Panc1 (cell line): ENCODE measurements around the gene FABP7. TPM values are rescaled to one million over a fixed set of nuclear protein-coding genes. Genes with fewer than 3 reads are reported as not detected.
"Not testable (repeated sequence)": the region's sequence is repeated elsewhere in the genome, so short reads cannot be mapped to it uniquely, and the experiment has no call there.

Experiments
- ATAC-seq: fragments of 200-7000 bp; cut with Tn5 transposase; 2 replicates; pipeline ENCODE4 v1.9.1; 2020; ENCODE audit warnings: mild to moderate bottlenecking, moderate library complexity
- BruUV-seq: library from RNA; stranded (reverse); fragments of 400-500 nt; replicated peaks from 2 replicates; lab custom pipeline; 2021; lab: Mats Ljungman, UMichigan
- CTCF ChIA-PET: fragments of 300-600 bp; sonication (Branson Sonifier 250); formaldehyde crosslinking; loops from one replicate; lab custom pipeline; 2022; ENCODE audit warnings: antibody characterized with exemption; lab: Charles Lee
- POLR2A ChIA-PET: fragments of 300-600 bp; sonication (Branson Sonifier 250); formaldehyde crosslinking; loops from one replicate; lab custom pipeline; 2022; ENCODE audit warnings: antibody characterized with exemption; lab: Charles Lee
- DNase-seq: peaks from one replicate; pipeline ENCODE4 v3.0.0-alpha.2; 2010; ENCODE audit warnings: low read depth, low spot score
- H3K27ac ChIP-seq: 2 replicates; pipeline ENCODE4 v1.5.1; 2011; ENCODE audit warnings: mild to moderate bottlenecking, low read length, inconsistent platforms
- H3K27me3 ChIP-seq: fragments of 200-500 bp; sonication (Bioruptor generic); 2 replicates; pipeline ENCODE4 v1.6.0; 2014; ENCODE audit warnings: low read length, inconsistent platforms; ENCODE audit not compliant: control insufficient read depth, insufficient read depth
- H3K36me3 ChIP-seq: fragments of 200-500 bp; sonication (Bioruptor generic); 2 replicates; pipeline ENCODE4 v1.5.1; 2014; ENCODE audit warnings: inconsistent platforms, mild to moderate bottlenecking, low read length, moderate library complexity; ENCODE audit not compliant: control insufficient read depth, insufficient read depth
- H3K4me1 ChIP-seq: 2 replicates; pipeline ENCODE4 v1.5.1; 2011; ENCODE audit warnings: inconsistent platforms, mild to moderate bottlenecking, low read length, moderate library complexity; ENCODE audit not compliant: control insufficient read depth, insufficient read depth
- H3K4me3 ChIP-seq, 2 experiments: 2 replicates each; pipeline ENCODE4 v1.5.1; 2011 to 2012; ENCODE audit warnings: low read depth in 2 of 2, low read length in 2 of 2, mild to moderate bottlenecking in 2 of 2, inconsistent platforms in 1 of 2, moderate library complexity in 1 of 2
- H3K9me3 ChIP-seq: fragments of 200-500 bp; sonication (Bioruptor generic); 2 replicates; pipeline ENCODE4 v1.5.1; 2014; ENCODE audit warnings: low read depth, mild to moderate bottlenecking, inconsistent platforms, low read length, moderate library complexity; ENCODE audit not compliant: control insufficient read depth, insufficient read depth
- POLR2AphosphoS5 ChIP-seq: IDR thresholded peaks from 2 replicates; pipeline ENCODE4 v1.6.1; 2012; ENCODE audit warnings: mild to moderate bottlenecking, low read depth, low read length, moderate library complexity
- REST ChIP-seq, 2 experiments: IDR thresholded peaks; 2 replicates each; pipeline ENCODE4 v1.6.1; 2011 to 2012; ENCODE audit warnings: low read depth in 2 of 2, control low read depth in 1 of 2, low read length in 1 of 2, mild to moderate bottlenecking in 1 of 2, moderate library complexity in 1 of 2; ENCODE audit not compliant: insufficient read depth in 1 of 2
- SIN3A ChIP-seq: IDR thresholded peaks from 2 replicates; pipeline ENCODE4 v1.6.1; 2012; ENCODE audit warnings: low read depth, mild to moderate bottlenecking, low read length, moderate library complexity, borderline replicate concordance; ENCODE audit not compliant: insufficient read depth
- TCF7L2 ChIP-seq: IDR thresholded peaks from 2 replicates; pipeline ENCODE4 v1.6.1; 2011; ENCODE audit warnings: mild to moderate bottlenecking, low read depth, low read length, inconsistent platforms
- in situ Hi-C: cut with HindIII; loops from 2 replicates; pipeline ENCODE4 v1.10.0; 2016; ENCODE audit warnings: low sequenced_read_pairs, low pct_unique_long_range_greater_than_20kb
- intact Hi-C: fragments of 100-400 bp; cut with micrococcal nuclease; formaldehyde crosslinking; loops from one replicate; pipeline ENCODE4 v1.10.0; 2022; ENCODE audit not compliant: unreplicated experiment
- total RNA-seq: library from RNA; stranded (reverse); gene quantifications from one replicate; pipeline ENCODE4 v1.2.1, GENCODE V29; 2021; ENCODE audit not compliant: unreplicated experiment
- TF ChIP-seq, protein P1 (sequence below): fragments of 450-650 bp; IDR thresholded peaks from 2 replicates; pipeline ENCODE4 v1.5.1; 2017; ENCODE audit warnings: mild to moderate bottlenecking

FABP7 gene
- total RNA-seq, 1 experiment from 2014 or later: not detected

DNA sequence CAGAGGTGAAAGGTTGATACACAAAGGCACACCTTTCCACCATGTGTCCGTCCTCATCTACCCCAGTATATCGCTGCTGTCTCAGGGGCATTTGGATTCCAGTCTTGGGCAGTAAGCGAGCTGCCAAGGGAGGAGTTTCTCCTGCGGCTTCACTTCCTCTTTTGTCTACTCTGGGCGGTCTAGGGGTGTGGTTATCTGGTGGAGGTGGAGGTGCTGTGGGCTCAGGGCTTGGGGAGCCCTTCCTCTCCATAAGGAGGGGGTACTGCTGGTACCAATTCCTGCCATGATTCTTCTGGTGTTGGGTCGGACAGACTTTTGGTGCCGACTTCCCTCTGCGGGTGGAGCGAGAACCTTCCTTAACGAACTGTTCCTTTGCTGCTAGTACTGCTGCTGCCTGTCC lies 31.9 kb upstream of the FABP7 start:
- Histone ChIP-seq H3K27me3 (no peaks in the 10 kb centered on the region), H3K27ac (no peak overlapping the region), H3K36me3 (no peaks in the 10 kb centered on the region), H3K9me3 (no peaks in the 10 kb centered on the region), H3K4me3 (no peak overlapping the region), H3K4me1 (no peaks in the 10 kb centered on the region)
- ATAC-seq (no peak), DNase-seq (no peak)
- intact Hi-C loops: no loop called here
- ChIA-PET CTCF (no interaction called here), POLR2A (no interaction called here)
- in situ Hi-C loops: no loop called here
- TF ChIP-seq SIN3A (no peak), POLR2AphosphoS5 (no peak), TCF7L2 (no peak), REST (IDR thresholded peaks at IDR 0.05; ENCODE audit: insufficient read depth in 1 of 2, low read depth in 2 of 2, low read length in 1 of 2) (no peak)
- TF ChIP-seq, protein P1, sequence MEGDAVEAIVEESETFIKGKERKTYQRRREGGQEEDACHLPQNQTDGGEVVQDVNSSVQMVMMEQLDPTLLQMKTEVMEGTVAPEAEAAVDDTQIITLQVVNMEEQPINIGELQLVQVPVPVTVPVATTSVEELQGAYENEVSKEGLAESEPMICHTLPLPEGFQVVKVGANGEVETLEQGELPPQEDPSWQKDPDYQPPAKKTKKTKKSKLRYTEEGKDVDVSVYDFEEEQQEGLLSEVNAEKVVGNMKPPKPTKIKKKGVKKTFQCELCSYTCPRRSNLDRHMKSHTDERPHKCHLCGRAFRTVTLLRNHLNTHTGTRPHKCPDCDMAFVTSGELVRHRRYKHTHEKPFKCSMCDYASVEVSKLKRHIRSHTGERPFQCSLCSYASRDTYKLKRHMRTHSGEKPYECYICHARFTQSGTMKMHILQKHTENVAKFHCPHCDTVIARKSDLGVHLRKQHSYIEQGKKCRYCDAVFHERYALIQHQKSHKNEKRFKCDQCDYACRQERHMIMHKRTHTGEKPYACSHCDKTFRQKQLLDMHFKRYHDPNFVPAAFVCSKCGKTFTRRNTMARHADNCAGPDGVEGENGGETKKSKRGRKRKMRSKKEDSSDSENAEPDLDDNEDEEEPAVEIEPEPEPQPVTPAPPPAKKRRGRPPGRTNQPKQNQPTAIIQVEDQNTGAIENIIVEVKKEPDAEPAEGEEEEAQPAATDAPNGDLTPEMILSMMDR: no peak
- no TSS peak for BruUV-seq

GRCh38 chr6:122748945-122749344 lies 30.6 kb upstream of the FABP7 start:
- CTCF ChIA-PET, in situ Hi-C loops, H3K4me3 ChIP-seq, H3K27ac ChIP-seq, intact Hi-C loops, H3K27me3 ChIP-seq, BruUV-seq, H3K9me3 ChIP-seq, H3K4me1 ChIP-seq, ATAC-seq, POLR2A ChIA-PET, DNase-seq, H3K36me3 ChIP-seq: not testable (repeated sequence)

GRCh38 chr6:122749451-122750050 lies 30.0 kb upstream of the FABP7 start:
- Histone ChIP-seq H3K9me3 (no peaks in the 10 kb centered on the region), H3K4me3 (no peak overlapping the region), H3K36me3 (no peaks in the 10 kb centered on the region), H3K27me3 (no peaks in the 10 kb centered on the region), H3K27ac (no peak overlapping the region), H3K4me1 (no peaks in the 10 kb centered on the region)
- in situ Hi-C loops (no loop called here), intact Hi-C loops (no loop called here)
- POLR2A ChIA-PET: no interaction called here
- BruUV-seq: no TSS peak
- TF ChIP-seq, protein P1: no peak
- TF ChIP-seq SIN3A (no peak), REST (IDR thresholded peaks at IDR 0.05; ENCODE audit: insufficient read depth in 1 of 2, low read depth in 2 of 2, low read length in 1 of 2) (no peak)
- no peak for DNase-seq
- ATAC-seq: no peak
- CTCF ChIA-PET: no interaction called here
